Measurements from ENCODE around the gene DNAH7. TPM values are rescaled to one million over a fixed set of nuclear protein-coding genes. Genes with fewer than 3 reads are reported as not detected.
"Not testable (repeated sequence)": the region's sequence is repeated elsewhere in the genome, so short reads cannot be mapped to it uniquely, and the experiment has no call there.

The DNAH7 gene
- total and polyA plus RNA-seq, 2 of the 13 experiments (the other 11 are each of a cell fraction or from before 2014, with no cell fraction given) = 0.09 TPM; not detected in 1

DNA sequence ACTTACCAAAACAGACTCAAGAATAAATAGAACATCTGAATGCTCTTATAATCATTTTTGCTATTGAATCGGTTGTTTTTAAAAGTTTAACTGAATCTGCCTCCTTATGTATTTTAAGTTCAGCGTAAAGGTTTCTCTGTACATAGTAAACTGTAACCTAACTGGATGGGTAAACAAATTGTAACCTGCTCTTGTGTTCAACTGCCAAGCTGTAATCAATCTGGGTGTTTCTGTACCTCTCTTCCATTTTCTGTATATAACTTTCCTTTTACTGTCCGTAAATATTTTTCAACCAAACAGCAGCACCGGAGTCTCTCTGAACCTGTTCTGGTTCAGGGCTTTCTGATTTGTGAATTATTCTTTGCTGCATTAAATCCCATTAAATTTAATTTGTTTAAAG, 27.6 kb upstream of the DNAH7 start (continued):
- TF ChIP-seq ZNF761 (CRISPR knock-in tag; conservative IDR thresholded peaks at IDR 0.05) = no peak
- no peak for TF ChIP-seq DNMT3B (CRISPR knock-in tag; conservative IDR thresholded peaks at IDR 0.05)

DNA sequence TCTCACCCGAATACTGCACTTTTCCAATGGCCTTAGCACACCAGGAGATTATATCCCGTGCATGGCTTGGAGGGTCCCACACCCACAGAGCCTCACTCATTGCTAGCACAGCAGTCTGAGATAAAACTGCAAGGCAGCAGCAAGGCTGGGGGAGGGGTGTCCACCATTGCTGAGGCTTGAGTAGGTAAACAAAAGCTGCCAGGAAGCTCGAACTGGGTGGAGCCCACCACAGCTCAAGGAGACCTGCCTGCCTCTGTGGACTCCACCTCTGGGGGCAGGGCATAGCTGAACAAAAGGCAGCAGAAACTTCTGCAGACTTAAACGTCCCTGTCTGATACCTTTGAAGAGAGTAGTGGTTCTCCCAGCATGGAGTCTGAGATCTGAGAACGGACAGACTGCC, 20.8 kb upstream of the DNAH7 start:
- H3K4me2 ChIP-seq (ENCODE audit: low read depth, low read length); in situ Hi-C loops (cut with HindIII; ENCODE audit: extremely low pct_ligation_motif_present, low pct_unique_long_range_greater_than_20kb); CTCF ChIA-PET (ENCODE audit: low intra/inter-chr PET ratio, low total read pairs); DNase-seq (ENCODE audit: low spot score); H3K27me3 ChIP-seq (ENCODE audit: control insufficient read depth in 1 of 2, insufficient read depth in 2 of 2, low read length in 2 of 2); H4K20me1 ChIP-seq (ENCODE audit: insufficient read depth, low read length); BruUV-seq (replicated peaks); H3K9me3 ChIP-seq (ENCODE audit: low read length); ATAC-seq; H3K4me3 ChIP-seq (replicated peaks in 1 of 3; ENCODE audit: insufficient read depth in 1 of 3, low read depth in 2 of 3, low read length in 3 of 3); POLR2A ChIA-PET; H3K27ac ChIP-seq (ENCODE audit: extremely low read length, insufficient read depth, low read length); H2AFZ ChIP-seq (ENCODE audit: low read length); FAIRE-seq; H3K9ac ChIP-seq (ENCODE audit: insufficient read depth, low read depth, low read length); intact Hi-C loops (cut with micrococcal nuclease; ENCODE audit: unreplicated experiment); H3K79me2 ChIP-seq (ENCODE audit: insufficient read depth, low read length); H3K36me3 ChIP-seq (replicated peaks in 1 of 2; ENCODE audit: control insufficient read depth in 1 of 2, insufficient read depth in 2 of 2, low read length in 2 of 2): not testable (repeated sequence)
- 9% methylated on average over 4 of the region's 5 CpGs for WGBS (ENCODE audit: low lambda C conversion rate)
- TF ChIP-seq, protein P1, sequence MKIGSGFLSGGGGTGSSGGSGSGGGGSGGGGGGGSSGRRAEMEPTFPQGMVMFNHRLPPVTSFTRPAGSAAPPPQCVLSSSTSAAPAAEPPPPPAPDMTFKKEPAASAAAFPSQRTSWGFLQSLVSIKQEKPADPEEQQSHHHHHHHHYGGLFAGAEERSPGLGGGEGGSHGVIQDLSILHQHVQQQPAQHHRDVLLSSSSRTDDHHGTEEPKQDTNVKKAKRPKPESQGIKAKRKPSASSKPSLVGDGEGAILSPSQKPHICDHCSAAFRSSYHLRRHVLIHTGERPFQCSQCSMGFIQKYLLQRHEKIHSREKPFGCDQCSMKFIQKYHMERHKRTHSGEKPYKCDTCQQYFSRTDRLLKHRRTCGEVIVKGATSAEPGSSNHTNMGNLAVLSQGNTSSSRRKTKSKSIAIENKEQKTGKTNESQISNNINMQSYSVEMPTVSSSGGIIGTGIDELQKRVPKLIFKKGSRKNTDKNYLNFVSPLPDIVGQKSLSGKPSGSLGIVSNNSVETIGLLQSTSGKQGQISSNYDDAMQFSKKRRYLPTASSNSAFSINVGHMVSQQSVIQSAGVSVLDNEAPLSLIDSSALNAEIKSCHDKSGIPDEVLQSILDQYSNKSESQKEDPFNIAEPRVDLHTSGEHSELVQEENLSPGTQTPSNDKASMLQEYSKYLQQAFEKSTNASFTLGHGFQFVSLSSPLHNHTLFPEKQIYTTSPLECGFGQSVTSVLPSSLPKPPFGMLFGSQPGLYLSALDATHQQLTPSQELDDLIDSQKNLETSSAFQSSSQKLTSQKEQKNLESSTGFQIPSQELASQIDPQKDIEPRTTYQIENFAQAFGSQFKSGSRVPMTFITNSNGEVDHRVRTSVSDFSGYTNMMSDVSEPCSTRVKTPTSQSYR (CRISPR knock-in tag; IDR thresholded peaks at IDR 0.05; ENCODE audit: borderline replicate concordance) = peak; percentile 70; the same call in 1 of the 2 replicates
- peaks cover 11% of the 10 kb centered on the region for H3K4me1 ChIP-seq (ENCODE audit: insufficient read depth, low read length)

- peak overlapping the region; percentile 40; the same call in 1 of the 2 replicates for H3K4me2 ChIP-seq (ENCODE audit: low read depth, low read length)
- peak overlapping the region; percentile 29 for H3K27ac ChIP-seq (ENCODE audit: extremely low read length, insufficient read depth, low read length)
- no peaks in the 10 kb centered on the region for H3K36me3 ChIP-seq (replicated peaks in 1 of 2; ENCODE audit: control insufficient read depth in 1 of 2, insufficient read depth in 2 of 2, low read length in 2 of 2)
- DNase-seq (ENCODE audit: low spot score) (peak; percentile 88), FAIRE-seq (peak; percentile 84), ATAC-seq (peak; percentile 99)
- ChIA-PET POLR2A (interaction anchor here (1.1 kb wide), 1 partner anchor 9 kb away, joined by 3 read pairs; no protein-coding TSS in a partner anchor), CTCF (ENCODE audit: low intra/inter-chr PET ratio, low total read pairs) (no interaction called here)
- no peak overlapping the region for H3K4me3 ChIP-seq (replicated peaks in 1 of 3; ENCODE audit: insufficient read depth in 1 of 3, low read depth in 2 of 3, low read length in 3 of 3)
- H2AFZ ChIP-seq (ENCODE audit: low read length) = no peak overlapping the region
- H3K9me3 ChIP-seq (ENCODE audit: low read length) = peaks cover 16% of the 10 kb centered on the region
- peaks cover 11% of the 10 kb centered on the region for H3K4me1 ChIP-seq (ENCODE audit: insufficient read depth, low read length)
- H4K20me1 ChIP-seq (ENCODE audit: insufficient read depth, low read length) = no peaks in the 10 kb centered on the region
- intact Hi-C loops (cut with micrococcal nuclease; ENCODE audit: unreplicated experiment) = no loop called here
- in situ Hi-C loops (cut with HindIII; ENCODE audit: extremely low pct_ligation_motif_present, low pct_unique_long_range_greater_than_20kb) = no loop called here
- H3K9ac ChIP-seq (ENCODE audit: insufficient read depth, low read depth, low read length) = no peak overlapping the region
- H3K27me3 ChIP-seq (ENCODE audit: control insufficient read depth in 1 of 2, insufficient read depth in 2 of 2, low read length in 2 of 2) = no peaks in the 10 kb centered on the region; a peak in 1 of 5 replicates
- H3K79me2 ChIP-seq (ENCODE audit: insufficient read depth, low read length) = no peaks in the 10 kb centered on the region
- no TSS peak for BruUV-seq (replicated peaks)
- WGBS (ENCODE audit: low lambda C conversion rate) = 3% methylated on average over 2 of the region's 2 CpGs
- TF ChIP-seq ZNF501 (CRISPR knock-in tag; IDR thresholded peaks at IDR 0.05) (no peak), ELF3 (CRISPR knock-in tag; IDR thresholded peaks at IDR 0.05) (no peak), E2F5 (CRISPR knock-in tag; conservative IDR thresholded peaks at IDR 0.05) (no peak), MYNN (CRISPR knock-in tag; IDR thresholded peaks at IDR 0.05; ENCODE audit: low read depth) (no peak), GATAD2A (CRISPR knock-in tag; IDR thresholded peaks at IDR 0.05) (peak; percentile 88), RFXAP (CRISPR knock-in tag; IDR thresholded peaks at IDR 0.05; ENCODE audit: borderline replicate concordance) (no peak), MED13 (CRISPR knock-in tag; IDR thresholded peaks at IDR 0.05) (no peak), ZC3H13 (CRISPR knock-in tag; IDR thresholded peaks at IDR 0.05) (no peak), TMF1 (CRISPR knock-in tag; IDR thresholded peaks at IDR 0.05; ENCODE audit: low read depth) (no peak), ZNF569 (CRISPR knock-in tag; IDR thresholded peaks at IDR 0.05; ENCODE audit: borderline replicate concordance) (no peak)
These were observed 19.6 kb upstream of the DNAH7 start for GRCh38 chr2:196088203-196088602.

Measured in HepG2 (cell line).